HG03432 (cell line): ENCODE results near the gene LBX1.
"Not testable (repeated sequence)": the region's sequence is repeated elsewhere in the genome, so short reads cannot be mapped to it uniquely, and the experiment has no call there.

Experiments
- ATAC-seq: cut with Tn5 transposase; IDR thresholded peaks from one replicate; pipeline ENCODE4 v1.9.1; 2021; ENCODE audit warnings: mild to moderate bottlenecking, moderate library complexity; ENCODE audit not compliant: unreplicated experiment

Gene LBX1

DNA sequence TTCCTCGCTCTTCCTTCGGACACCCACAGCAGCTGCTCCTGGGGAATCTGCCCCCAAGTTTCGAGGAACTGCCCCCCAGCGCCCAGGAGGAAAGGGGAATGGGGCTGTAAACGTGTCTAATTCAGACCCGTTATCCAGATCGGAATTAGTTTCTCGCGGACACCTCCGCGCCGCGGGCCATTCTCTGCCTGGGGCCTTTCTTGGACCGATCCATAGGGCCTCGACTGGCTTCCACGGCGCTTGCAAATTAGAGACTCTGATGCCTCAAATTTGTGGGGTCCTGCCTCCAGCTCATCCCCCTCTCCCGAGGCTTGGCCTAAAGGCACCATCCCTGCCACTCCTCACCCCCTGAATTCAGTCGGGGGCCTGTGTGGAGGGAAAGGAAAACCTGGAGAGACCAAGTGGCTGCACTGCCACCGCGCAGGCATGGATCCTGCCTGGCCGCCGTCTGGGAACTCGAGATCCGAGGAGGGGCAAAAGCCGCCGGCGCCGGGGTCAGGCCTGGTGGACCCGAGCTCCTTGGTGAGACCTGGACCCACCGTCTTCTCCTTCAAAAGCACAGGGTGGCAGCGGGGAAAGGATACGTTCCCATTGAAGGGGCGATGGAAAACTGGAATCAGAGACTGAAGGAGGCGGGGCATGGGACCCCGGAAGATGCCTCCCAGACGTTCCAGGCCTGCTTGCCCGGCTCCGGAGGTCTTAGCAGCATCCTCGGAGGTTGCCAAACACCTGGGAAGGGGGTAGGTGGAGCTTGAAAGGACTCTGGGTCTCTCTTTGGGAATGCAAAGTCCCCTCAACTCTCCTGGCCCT lies 13.7 kb downstream of the LBX1 start:
- ATAC-seq, result no peak

DNA sequence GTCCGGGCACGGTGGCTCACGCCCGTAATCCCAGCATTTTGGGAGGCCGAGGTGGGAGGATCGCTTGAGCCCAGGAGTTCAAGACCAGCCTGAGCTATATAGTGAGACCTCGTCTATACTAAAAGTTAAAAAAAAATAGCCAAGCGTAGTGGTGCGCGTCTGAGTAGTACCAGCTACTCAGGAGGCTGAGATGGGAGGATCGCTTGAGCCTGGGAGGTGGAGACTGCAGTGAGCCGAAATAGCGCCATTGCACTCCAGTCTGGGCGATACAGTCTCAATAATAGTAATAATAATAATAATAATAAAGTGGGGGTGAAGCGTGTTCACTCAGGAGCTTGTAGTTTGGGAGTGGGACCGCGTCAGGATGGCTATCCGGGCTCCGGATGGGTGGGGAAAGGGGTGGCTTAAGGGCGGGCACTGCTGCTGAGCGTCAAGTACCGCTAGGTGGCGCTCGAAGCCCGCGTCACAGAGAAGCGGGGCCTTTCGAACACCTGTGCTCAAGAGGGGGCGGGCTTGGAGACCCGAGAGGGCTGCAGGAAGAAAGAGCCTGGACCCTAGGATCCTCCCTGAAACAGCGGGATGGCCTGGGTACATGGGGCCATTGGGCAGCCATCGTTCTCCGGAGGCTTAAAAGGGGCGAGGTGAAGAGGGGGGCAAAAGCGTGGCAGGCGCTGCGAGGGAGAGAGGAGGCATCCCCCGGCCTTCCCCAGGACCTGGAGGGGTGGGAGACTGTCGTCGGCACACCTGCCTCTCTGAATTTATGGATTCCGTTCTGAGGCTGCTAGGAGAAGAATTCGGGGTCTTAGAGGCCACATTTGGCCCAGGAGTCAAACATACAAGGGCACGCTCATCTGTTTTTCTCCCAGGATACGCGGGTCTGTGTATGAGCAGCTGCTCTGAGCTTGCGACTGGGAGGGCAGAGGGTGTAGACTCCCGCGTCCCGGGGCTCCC lies 14.5 kb downstream of the LBX1 start:
- peak; percentile 67 for ATAC-seq

DNA sequence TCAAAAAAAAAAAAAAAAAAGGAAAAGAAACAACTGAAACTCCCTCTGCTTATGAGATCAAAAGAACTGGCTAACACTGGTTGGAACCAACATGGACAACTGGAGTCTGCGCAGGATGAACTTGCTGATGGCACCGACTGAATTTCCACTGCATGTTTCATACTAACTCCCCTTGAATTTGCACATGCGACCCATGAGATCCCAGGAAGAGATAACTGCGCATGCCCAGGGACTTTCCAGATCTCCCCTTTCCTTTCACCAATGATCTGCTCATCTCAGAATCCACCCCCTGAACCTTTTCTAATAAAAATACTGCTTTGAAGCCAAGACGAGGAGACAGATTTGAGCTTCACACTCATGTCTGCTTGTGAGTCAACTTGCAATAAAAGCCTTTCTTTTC lies 20.7 kb downstream of the LBX1 start:
- ATAC-seq, result no peak

DNA sequence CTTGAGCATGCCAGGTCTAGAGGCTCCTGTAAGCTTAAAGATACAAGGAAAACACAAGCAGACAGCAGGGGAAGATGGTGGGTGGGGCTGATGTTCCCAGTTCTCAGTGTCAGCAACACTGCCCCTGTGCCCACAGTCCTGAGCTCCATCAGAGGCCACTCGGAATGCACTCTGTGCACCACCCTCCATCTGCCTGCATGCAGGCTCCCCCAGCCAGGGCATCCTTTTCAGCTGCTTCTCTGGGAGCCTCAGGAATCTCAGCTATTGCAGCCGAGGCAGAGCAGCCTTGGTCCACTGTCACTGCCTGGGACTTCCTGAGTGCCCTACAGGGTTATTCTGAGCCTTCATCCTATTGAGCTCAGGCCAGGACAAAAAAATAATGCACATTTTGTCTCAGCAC lies 22.2 kb downstream of the LBX1 start:
- ATAC-seq, result no peak

DNA sequence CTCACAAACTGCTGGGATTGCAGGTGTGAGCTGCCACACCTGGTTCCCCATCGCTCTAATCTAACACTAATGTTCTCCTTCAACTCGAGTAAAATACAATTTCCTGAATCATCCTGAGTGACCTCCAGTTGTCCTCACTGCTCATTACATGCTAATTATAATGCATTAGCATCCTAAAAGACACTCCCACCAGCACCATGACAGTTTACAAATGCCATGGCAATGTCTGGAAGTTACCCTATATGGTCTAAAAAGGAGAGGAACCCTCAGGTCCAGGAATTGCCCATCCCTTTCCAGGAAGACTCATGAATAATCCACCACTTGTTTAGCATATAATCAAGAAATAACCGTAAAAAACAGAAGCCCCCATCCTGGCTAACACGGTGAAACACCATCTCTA lies 26.6 kb downstream of the LBX1 start:
- not testable (repeated sequence) for ATAC-seq

DNA sequence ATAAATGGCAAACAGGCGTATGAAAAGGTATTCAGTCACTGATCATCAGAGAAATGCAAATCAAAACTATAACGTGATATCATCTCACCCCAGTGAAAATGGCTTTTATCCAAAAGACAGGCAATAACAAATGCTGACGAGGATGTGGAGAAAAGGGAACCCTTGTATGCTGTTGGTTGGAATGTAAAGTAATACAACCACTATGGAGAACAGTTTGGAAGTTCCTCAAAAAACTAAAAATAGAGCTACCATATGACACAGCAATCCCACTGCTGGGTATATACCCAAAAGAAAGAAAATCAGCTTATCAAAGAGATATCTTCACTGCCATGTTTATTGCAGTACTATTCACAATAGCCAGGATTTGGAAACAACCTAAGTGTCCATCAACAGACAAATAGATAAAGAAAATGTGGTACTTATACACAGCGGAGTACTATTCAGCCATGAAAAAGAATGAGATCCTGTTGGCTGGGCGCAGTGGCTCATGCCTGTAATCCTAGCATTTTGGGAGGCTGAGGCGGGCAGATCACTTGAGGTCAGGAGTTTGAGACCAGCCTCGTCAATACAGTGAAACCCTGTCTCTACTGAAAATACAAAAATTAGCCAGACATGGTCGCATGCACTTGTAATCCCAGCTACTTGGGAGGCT lies 30.8 kb downstream of the LBX1 start:
- not testable (repeated sequence) for ATAC-seq

DNA sequence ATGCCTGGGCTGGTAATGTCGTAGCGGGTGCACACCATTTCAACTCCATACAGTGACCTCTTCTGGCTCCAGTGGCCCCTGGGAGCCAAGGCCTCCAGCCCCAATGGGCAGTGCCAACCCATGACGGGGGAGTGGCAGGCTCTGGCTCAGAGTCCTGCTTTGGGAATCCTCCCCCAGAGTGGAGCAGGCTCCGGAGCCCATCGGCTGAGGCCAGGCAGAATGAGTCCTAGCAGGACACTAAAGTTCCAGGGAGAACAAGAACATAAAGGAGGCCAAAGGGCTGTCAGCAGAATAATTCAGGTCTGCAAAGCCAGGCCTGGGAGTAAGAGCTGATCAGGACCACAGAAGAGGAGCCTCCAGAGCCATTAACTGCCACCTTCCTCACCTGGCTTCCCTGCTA lies 33.3 kb downstream of the LBX1 start:
- ATAC-seq, result no peak

DNA sequence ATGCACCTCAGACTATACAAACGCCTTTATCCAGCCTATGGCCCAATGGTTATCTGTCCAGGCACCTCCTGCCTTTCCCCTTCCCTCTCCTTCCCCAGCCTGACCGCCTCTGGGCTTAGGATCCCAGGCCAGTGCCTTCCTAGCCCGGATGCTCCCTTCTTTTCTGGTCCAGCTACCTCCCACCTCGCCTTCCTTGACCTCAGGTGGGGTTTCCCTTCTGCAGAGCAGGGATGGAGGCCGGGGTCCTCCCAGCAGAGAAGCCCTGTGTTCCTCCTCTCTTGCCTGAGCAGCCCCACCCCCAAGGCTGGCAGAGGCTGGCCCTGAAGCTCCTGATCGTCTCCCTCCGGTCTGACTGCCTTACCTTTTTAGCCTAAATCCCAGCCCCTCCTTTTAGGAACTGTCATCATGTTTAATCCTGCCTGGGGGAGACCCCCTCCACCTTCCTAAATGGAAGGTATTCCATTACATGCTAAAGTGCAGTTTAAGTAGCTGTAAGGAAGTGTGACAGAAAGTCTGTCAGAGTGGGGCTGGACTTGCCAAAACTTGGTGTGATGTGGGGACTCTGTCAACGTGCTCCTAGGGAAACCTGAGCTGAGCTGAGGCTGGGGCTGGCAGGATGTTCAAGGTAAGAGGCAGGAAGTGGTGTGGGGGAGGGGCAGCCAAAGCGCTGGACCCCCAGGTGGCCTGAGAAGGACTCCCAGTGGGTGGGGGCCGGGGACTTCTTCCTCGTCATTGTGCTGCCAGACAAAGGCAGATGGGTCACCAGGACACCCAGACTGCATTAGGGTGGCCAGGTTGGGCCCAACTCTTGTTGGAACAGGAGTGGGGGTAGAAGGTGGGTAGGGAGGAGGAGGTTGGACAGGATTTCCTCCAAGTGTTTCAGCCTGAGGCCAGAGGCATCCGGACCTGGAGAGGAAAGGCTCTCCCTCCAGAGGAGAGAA lies 39.5 kb downstream of the LBX1 start:
- ATAC-seq, result no peak

DNA sequence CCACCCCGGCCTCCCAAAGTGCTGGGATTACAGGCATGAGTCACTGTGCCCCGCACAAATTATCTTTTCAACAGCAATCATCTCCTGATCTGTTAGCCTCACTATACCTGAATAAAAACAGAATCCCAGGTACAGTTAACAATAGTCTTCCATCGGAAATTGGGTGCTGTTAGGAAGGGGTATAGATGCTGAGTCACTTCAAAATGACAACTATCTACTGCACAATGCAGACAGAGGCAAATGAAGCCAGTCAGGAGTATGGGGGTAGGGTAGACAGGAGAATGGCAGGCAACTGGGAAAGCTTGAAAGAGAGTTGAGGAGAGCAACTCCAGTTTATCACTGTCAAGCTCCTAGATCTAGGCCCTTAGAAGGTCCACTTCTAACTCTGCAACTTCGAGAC lies 40.3 kb downstream of the LBX1 start:
- no peak for ATAC-seq

DNA sequence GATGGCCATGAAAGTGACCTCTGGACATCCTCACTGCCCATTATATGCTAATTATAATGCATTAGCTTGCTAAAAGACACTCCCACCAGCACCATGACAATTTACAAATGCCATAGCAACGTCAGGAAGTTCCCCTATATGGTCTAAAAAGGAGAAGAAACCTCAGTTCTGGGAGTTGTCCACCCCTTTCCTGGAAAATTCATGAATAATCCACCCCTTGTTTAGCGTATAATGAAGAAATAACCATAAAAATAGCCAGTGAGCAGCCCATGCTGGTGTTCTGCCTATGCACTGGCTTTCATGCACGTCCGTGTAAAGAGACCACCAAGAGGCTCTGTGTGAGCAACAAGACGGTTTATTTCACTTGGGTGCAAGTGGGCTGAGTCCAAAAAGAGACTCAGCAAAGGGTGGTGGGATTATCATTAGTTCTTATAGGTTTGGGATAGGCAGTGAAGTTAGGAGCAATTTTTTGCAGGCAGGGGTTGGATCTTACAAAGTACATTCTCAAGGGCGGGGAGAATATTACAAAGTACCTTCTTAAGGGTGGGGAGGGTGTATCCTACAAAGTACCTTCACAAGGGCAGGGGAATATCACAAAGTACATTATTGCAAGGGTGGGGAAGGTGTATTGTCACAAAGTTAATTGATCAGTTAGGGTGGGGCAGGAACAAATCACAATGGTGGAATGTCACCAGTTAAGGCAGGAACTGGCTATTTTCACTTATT lies 45.6 kb downstream of the LBX1 start:
- no peak for ATAC-seq

DNA sequence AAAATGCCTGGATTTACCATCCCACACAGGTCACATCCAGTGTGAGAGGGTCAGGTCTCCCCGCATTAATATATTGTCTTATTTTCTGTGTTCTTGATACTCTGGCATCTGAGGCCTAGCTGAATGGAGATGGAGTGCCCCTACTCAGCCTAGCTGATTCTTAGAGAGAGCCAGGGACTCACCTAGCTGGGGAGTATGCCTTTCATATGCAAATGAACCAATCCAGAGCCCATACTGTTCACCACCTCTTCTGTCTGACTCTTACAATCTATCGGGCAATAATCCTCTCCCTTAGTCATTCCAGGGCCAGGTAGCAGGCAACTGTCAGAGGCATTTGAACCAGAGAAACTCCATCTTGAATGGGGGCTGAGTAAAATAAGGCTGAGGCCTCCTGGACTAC lies 46.3 kb downstream of the LBX1 start:
- no peak for ATAC-seq
